GM19023 (cell line): ENCODE results near the gene FIBCD1.

Experiments
- ATAC-seq: cut with Tn5 transposase; IDR thresholded peaks from one replicate; pipeline ENCODE4 v1.9.1; 2021; ENCODE audit warnings: mild to moderate bottlenecking, moderate library complexity; ENCODE audit not compliant: unreplicated experiment

FIBCD1 gene

GRCh38 chr9:130862747-130863146 is 76.3 kb downstream of the FIBCD1 start:
- ATAC-seq: no peak

- no peak for ATAC-seq
These were observed 76.8 kb downstream of the FIBCD1 start for GRCh38 chr9:130862217-130862616.

GRCh38 chr9:130861372-130862180 is 77.5 kb downstream of the FIBCD1 start:
- ATAC-seq: no peak

- ATAC-seq: no peak
These were observed 78.4 kb downstream of the FIBCD1 start for GRCh38 chr9:130860458-130861316.

- no peak for ATAC-seq
These were observed 80.0 kb downstream of the FIBCD1 start for GRCh38 chr9:130858739-130859705.

- no peak for ATAC-seq
These were observed 80.9 kb downstream of the FIBCD1 start for GRCh38 chr9:130857864-130858738.

- no peak for ATAC-seq
These were observed 82.6 kb downstream of the FIBCD1 start for GRCh38 chr9:130856474-130856873.

GRCh38 chr9:130854835-130855234 is 84.2 kb downstream of the FIBCD1 start:
- ATAC-seq: no peak

- no peak for ATAC-seq
These were observed 85.0 kb downstream of the FIBCD1 start for GRCh38 chr9:130854092-130854491.

- ATAC-seq: no peak
These were observed 86.2 kb downstream of the FIBCD1 start for GRCh38 chr9:130852801-130853200.
